Vagina (tissue), 2 donors: Measurements from ENCODE around the gene DTYMK.

ENCODE experiments used
- CTCF ChIP-seq, 3 experiments: fragments of 450-650 bp in 2 of 3; fragments of 200-600 bp in 1 of 3; sonication (generic) in 1 of 3; IDR thresholded peaks; one replicate each; pipeline ENCODE4 v1.5.1; 2017 to 2019; ENCODE audit warnings: antibody characterized with exemption in 3 of 3, mild to moderate bottlenecking in 2 of 3, moderate library complexity in 2 of 3
- POLR2A ChIP-seq, 2 donors: fragments of 450-650 bp; IDR thresholded peaks; one replicate each; pipeline ENCODE4 v1.6.1; 2017; ENCODE audit warnings: antibody characterized with exemption in 2 of 2, mild to moderate bottlenecking in 2 of 2, moderate library complexity in 2 of 2

GRCh38 chr2:241660593-241661213, 25.9 kb downstream of the DTYMK start:
- TF ChIP-seq CTCF (IDR thresholded peaks at IDR 0.05) (no peak), POLR2A (IDR thresholded peaks at IDR 0.05) (no peak)
